ENCODE measurements around the gene MAST2. TPM values are rescaled to one million over a fixed set of nuclear protein-coding genes. Genes with fewer than 3 reads are reported as not detected.

MAST2 gene
- total and polyA plus RNA-seq, 2 of the 4 experiments (the other 2 are of a cell fraction): 14.2 to 41.0 TPM

GRCh38 chr1:45994423-45994822, 191.0 kb downstream of the MAST2 start:
- Histone ChIP-seq H2BK20ac (ENCODE audit: low read depth, low read length) (no peak overlapping the region), H3K36me3 (ENCODE audit: control insufficient read depth, insufficient read depth, low read length) (no peaks in the 10 kb centered on the region), H3K4ac (ENCODE audit: low read depth, low read length) (no peak overlapping the region), H3K4me3 (ENCODE audit: insufficient read depth, low read depth, low read length) (no peak overlapping the region), H3K4me1 (ENCODE audit: control insufficient read depth, insufficient read depth, low read length) (peaks cover 3% of the 10 kb centered on the region; the same call in 1 of the 2 replicates), H3K27me3 (ENCODE audit: control insufficient read depth, insufficient read depth, low read length) (no peaks in the 10 kb centered on the region), H2AK9ac (replicated peaks; ENCODE audit: low read depth, low read length, poor library complexity) (no peak overlapping the region), H2BK5ac (ENCODE audit: low read depth, low read length, poor library complexity, severe bottlenecking) (no peak overlapping the region), H3K23ac (ENCODE audit: low read depth, low read length) (no peak overlapping the region), H4K8ac (ENCODE audit: low read depth in 2 of 2, low read length in 2 of 2) (no peak overlapping the region), H4K91ac (ENCODE audit: insufficient read depth, low read depth, low read length) (no peak overlapping the region), H2AFZ (replicated peaks; ENCODE audit: low read length, poor library complexity) (no peak overlapping the region), H3K14ac (replicated peaks; ENCODE audit: low read depth, low read length) (no peak overlapping the region), H3K4me2 (ENCODE audit: low read depth, low read length) (no peak overlapping the region), H2BK15ac (ENCODE audit: low read depth, low read length) (no peak overlapping the region), H3K27ac (ENCODE audit: insufficient read depth, low read length) (no peak overlapping the region), H2AK5ac (ENCODE audit: low read depth, low read length) (no peak overlapping the region), H3K18ac (ENCODE audit: low read depth, low read length) (no peak overlapping the region), H3K9me3 (ENCODE audit: control insufficient read depth, insufficient read depth, low read length) (no peaks in the 10 kb centered on the region), H4K20me1 (ENCODE audit: insufficient read depth, low read length) (no peaks in the 10 kb centered on the region), H3K56ac (ENCODE audit: extremely low read depth, insufficient read depth, low read length) (no peak overlapping the region), H2BK120ac (ENCODE audit: low read depth, low read length) (no peak overlapping the region), H3K79me1 (ENCODE audit: low read depth in 1 of 2, low read length in 2 of 2) (peaks cover 16 to 38% of the 10 kb centered on the region in 2 experiments), H3K9ac (ENCODE audit: low read depth, low read length) (no peak overlapping the region), H3K9me1 (ENCODE audit: insufficient read depth, low read length) (peaks cover 9% of the 10 kb centered on the region; the same call in 1 of the 2 replicates), H4K5ac (ENCODE audit: low read depth, low read length) (no peak overlapping the region)
- ChIA-PET POLR2A (ENCODE audit: unreplicated experiment) (no interaction called here), CTCF (interaction anchor here (0.7 kb wide), 1 partner anchor 10 kb away, joined by 3 read pairs; no protein-coding TSS in a partner anchor)
- TF ChIP-seq FOS (IDR thresholded peaks at IDR 0.05; ENCODE audit: low read depth, low read length) (no peak), RCOR1 (IDR thresholded peaks at IDR 0.05; ENCODE audit: insufficient replicate concordance, low read length) (no peak), MAFK (IDR thresholded peaks at IDR 0.05; ENCODE audit: low read depth, low read length) (no peak), POLR2A (IDR thresholded peaks at IDR 0.05; ENCODE audit: low read depth, low read length) (no peak), MAZ (IDR thresholded peaks at IDR 0.05; ENCODE audit: borderline replicate concordance, low read depth, low read length) (no peak), SMC3 (IDR thresholded peaks at IDR 0.05; ENCODE audit: low read depth, low read length) (no peak), USF2 (IDR thresholded peaks at IDR 0.05; ENCODE audit: low read depth, low read length) (no peak), CTCF (conservative IDR thresholded peaks at IDR 0.05; ENCODE audit: low read depth, low read length) (no peak), RFX5 (IDR thresholded peaks at IDR 0.05; ENCODE audit: low read depth, low read length) (no peak), CHD1 (IDR thresholded peaks at IDR 0.05; ENCODE audit: low read depth, low read length) (no peak), NFE2L2 (IDR thresholded peaks at IDR 0.05; ENCODE audit: low read depth, low read length) (no peak)
- ATAC-seq (ENCODE audit: low read depth) (no peak), DNase-seq (no peak)
- in situ Hi-C loops (cut with MboI; ENCODE audit: low sequenced_read_pairs) (no loop called here), dilution Hi-C loops (cut with HindIII; ENCODE audit: low sequenced_read_pairs, unreplicated experiment) (no loop called here), intact Hi-C loops (cut with micrococcal nuclease) (no loop called here)
- 100% methylated on average over 1 of the region's 6 CpGs; no CpG with 5 or more reads in 1 of the 2 experiments for WGBS, 2 experiments (ENCODE audit: extremely low coverage in 2 of 2, insufficient read length in 1 of 2)
- no TSS peak for BruUV-seq (replicated peaks)

Data from IMR-90 (cell line).